Ovary (tissue), 3 donors: ENCODE results near the gene CEACAM8.

Source experiments
- CTCF ChIP-seq, 3 donors: fragments of 450-650 bp in 2 of 3; fragments of 200-600 bp in 1 of 3; IDR thresholded peaks; one replicate each; pipeline versions ENCODE4 v1.5.1 to v1.8.0; 2016 to 2022; ENCODE audit warnings: antibody characterized with exemption in 3 of 3, mild to moderate bottlenecking in 1 of 3
- EP300 ChIP-seq: sonication (generic); formaldehyde crosslinking; IDR thresholded peaks from one replicate; pipeline ENCODE4 v1.6.1; 2017; ENCODE audit warnings: antibody characterized with exemption
- POLR2A ChIP-seq: fragments of 450-650 bp; IDR thresholded peaks from one replicate; pipeline ENCODE4 v1.6.1; 2017; ENCODE audit warnings: antibody characterized with exemption, mild to moderate bottlenecking, moderate library complexity
- donor health status: DM: no; HTN: no; CAD: no.

GRCh38 chr19:42613666-42614065, 18.9 kb upstream of the CEACAM8 start:
- no peak for TF ChIP-seq CTCF (IDR thresholded peaks at IDR 0.05)
- TF ChIP-seq POLR2A, result no peak
- no peak for TF ChIP-seq EP300
